Tibial nerve (tissue), 4 donors: ENCODE measurements around the gene SLC25A31.

ENCODE experiments used
- EP300 ChIP-seq, 2 donors: sonication (generic); formaldehyde crosslinking; IDR thresholded peaks; one replicate each; pipeline ENCODE4 v1.6.1; 2017; ENCODE audit warnings: antibody characterized with exemption in 2 of 2, mild to moderate bottlenecking in 1 of 2
- POLR2A ChIP-seq, 2 donors: fragments of 450-650 bp; IDR thresholded peaks; one replicate each; pipeline ENCODE4 v1.6.1; 2017; ENCODE audit warnings: antibody characterized with exemption in 2 of 2, mild to moderate bottlenecking in 2 of 2, moderate library complexity in 2 of 2
- TF ChIP-seq, protein P1 (sequence below), 5 experiments: fragments of 200-600 bp in 3 of 5; fragments of 450-650 bp in 2 of 5; sonication (generic) in 3 of 5; IDR thresholded peaks; one replicate each; pipeline ENCODE4 v1.5.1; 2016 to 2019; ENCODE audit warnings: antibody characterized with exemption in 5 of 5, mild to moderate bottlenecking in 3 of 5, moderate library complexity in 2 of 5

- TF ChIP-seq POLR2A (IDR thresholded peaks at IDR 0.05) = no peak
- TF ChIP-seq, protein P1, sequence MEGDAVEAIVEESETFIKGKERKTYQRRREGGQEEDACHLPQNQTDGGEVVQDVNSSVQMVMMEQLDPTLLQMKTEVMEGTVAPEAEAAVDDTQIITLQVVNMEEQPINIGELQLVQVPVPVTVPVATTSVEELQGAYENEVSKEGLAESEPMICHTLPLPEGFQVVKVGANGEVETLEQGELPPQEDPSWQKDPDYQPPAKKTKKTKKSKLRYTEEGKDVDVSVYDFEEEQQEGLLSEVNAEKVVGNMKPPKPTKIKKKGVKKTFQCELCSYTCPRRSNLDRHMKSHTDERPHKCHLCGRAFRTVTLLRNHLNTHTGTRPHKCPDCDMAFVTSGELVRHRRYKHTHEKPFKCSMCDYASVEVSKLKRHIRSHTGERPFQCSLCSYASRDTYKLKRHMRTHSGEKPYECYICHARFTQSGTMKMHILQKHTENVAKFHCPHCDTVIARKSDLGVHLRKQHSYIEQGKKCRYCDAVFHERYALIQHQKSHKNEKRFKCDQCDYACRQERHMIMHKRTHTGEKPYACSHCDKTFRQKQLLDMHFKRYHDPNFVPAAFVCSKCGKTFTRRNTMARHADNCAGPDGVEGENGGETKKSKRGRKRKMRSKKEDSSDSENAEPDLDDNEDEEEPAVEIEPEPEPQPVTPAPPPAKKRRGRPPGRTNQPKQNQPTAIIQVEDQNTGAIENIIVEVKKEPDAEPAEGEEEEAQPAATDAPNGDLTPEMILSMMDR (IDR thresholded peaks at IDR 0.05) = no peak
- no peak for TF ChIP-seq EP300 (IDR thresholded peaks at IDR 0.05)
Measured at GRCh38 chr4:127685292-127685691, 44.9 kb upstream of the SLC25A31 start.
